Hepatocyte (in vitro differentiated cells): ENCODE results near the gene CCDC102B.

Experiments
- CTCF ChIP-seq: fragments of 200-600 bp; sonication (generic); IDR thresholded peaks from 2 replicates; pipeline ENCODE4 v1.5.1; 2016; ENCODE audit warnings: antibody characterized with exemption, mild to moderate bottlenecking; ENCODE audit not compliant: poor library complexity
- EZH2phosphoT487 ChIP-seq: fragments of 200-600 bp; sonication (generic); IDR thresholded peaks from one replicate; pipeline ENCODE4 v1.6.1; 2018; ENCODE audit warnings: antibody characterized with exemption, mild to moderate bottlenecking, low read depth, moderate library complexity; ENCODE audit not compliant: unreplicated experiment, severe bottlenecking

DNA sequence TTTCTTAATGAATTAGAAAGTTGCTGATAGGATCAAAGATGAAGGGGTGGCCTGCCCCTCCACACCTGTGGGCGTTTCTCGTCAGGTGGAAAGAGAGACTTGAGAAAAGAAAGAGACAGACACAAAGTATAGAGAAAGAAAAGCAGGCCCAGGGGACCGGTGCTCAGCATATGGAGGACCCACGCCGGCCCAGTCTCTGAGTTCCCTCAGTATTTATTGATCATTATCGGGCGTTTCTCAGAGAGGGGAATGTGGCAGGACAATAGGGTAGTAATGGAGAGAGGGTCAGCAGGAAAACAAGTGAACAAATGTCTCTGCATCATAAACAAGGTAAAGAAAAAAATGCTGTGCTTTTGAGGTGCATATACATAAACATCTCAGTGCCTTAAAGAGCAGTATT, 144.3 kb downstream of the CCDC102B start:
- TF ChIP-seq EZH2phosphoT487 (no peak), CTCF (no peak)
